Panc1 (cell line): Measurements from ENCODE around the gene AFF2. TPM values are rescaled to one million over a fixed set of nuclear protein-coding genes. Genes with fewer than 3 reads are reported as not detected.

Experiments
- ATAC-seq: fragments of 200-7000 bp; cut with Tn5 transposase; 2 replicates; pipeline ENCODE4 v1.9.1; 2020; ENCODE audit warnings: mild to moderate bottlenecking, moderate library complexity
- BruUV-seq: library from RNA; stranded (reverse); fragments of 400-500 nt; replicated peaks from 2 replicates; lab custom pipeline; 2021; lab: Mats Ljungman, UMichigan
- CTCF ChIA-PET: fragments of 300-600 bp; sonication (Branson Sonifier 250); formaldehyde crosslinking; loops from one replicate; lab custom pipeline; 2022; ENCODE audit warnings: antibody characterized with exemption; lab: Charles Lee
- POLR2A ChIA-PET: fragments of 300-600 bp; sonication (Branson Sonifier 250); formaldehyde crosslinking; loops from one replicate; lab custom pipeline; 2022; ENCODE audit warnings: antibody characterized with exemption; lab: Charles Lee
- DNase-seq: peaks from one replicate; pipeline ENCODE4 v3.0.0-alpha.2; 2010; ENCODE audit warnings: low read depth, low spot score
- H3K27ac ChIP-seq: 2 replicates; pipeline ENCODE4 v1.5.1; 2011; ENCODE audit warnings: mild to moderate bottlenecking, low read length, inconsistent platforms
- H3K27me3 ChIP-seq: fragments of 200-500 bp; sonication (Bioruptor generic); 2 replicates; pipeline ENCODE4 v1.6.0; 2014; ENCODE audit warnings: low read length, inconsistent platforms; ENCODE audit not compliant: control insufficient read depth, insufficient read depth
- H3K36me3 ChIP-seq: fragments of 200-500 bp; sonication (Bioruptor generic); 2 replicates; pipeline ENCODE4 v1.5.1; 2014; ENCODE audit warnings: inconsistent platforms, mild to moderate bottlenecking, low read length, moderate library complexity; ENCODE audit not compliant: control insufficient read depth, insufficient read depth
- H3K4me1 ChIP-seq: 2 replicates; pipeline ENCODE4 v1.5.1; 2011; ENCODE audit warnings: inconsistent platforms, mild to moderate bottlenecking, low read length, moderate library complexity; ENCODE audit not compliant: control insufficient read depth, insufficient read depth
- H3K4me3 ChIP-seq, 2 experiments: 2 replicates each; pipeline ENCODE4 v1.5.1; 2011 to 2012; ENCODE audit warnings: low read depth in 2 of 2, low read length in 2 of 2, mild to moderate bottlenecking in 2 of 2, inconsistent platforms in 1 of 2, moderate library complexity in 1 of 2
- H3K9me3 ChIP-seq: fragments of 200-500 bp; sonication (Bioruptor generic); 2 replicates; pipeline ENCODE4 v1.5.1; 2014; ENCODE audit warnings: low read depth, mild to moderate bottlenecking, inconsistent platforms, low read length, moderate library complexity; ENCODE audit not compliant: control insufficient read depth, insufficient read depth
- CTCF ChIP-seq: fragments of 450-650 bp; IDR thresholded peaks from 2 replicates; pipeline ENCODE4 v1.5.1; 2017; ENCODE audit warnings: mild to moderate bottlenecking
- POLR2AphosphoS5 ChIP-seq: IDR thresholded peaks from 2 replicates; pipeline ENCODE4 v1.6.1; 2012; ENCODE audit warnings: mild to moderate bottlenecking, low read depth, low read length, moderate library complexity
- REST ChIP-seq, 2 experiments: IDR thresholded peaks; 2 replicates each; pipeline ENCODE4 v1.6.1; 2011 to 2012; ENCODE audit warnings: low read depth in 2 of 2, control low read depth in 1 of 2, low read length in 1 of 2, mild to moderate bottlenecking in 1 of 2, moderate library complexity in 1 of 2; ENCODE audit not compliant: insufficient read depth in 1 of 2
- SIN3A ChIP-seq: IDR thresholded peaks from 2 replicates; pipeline ENCODE4 v1.6.1; 2012; ENCODE audit warnings: low read depth, mild to moderate bottlenecking, low read length, moderate library complexity, borderline replicate concordance; ENCODE audit not compliant: insufficient read depth
- TCF7L2 ChIP-seq: IDR thresholded peaks from 2 replicates; pipeline ENCODE4 v1.6.1; 2011; ENCODE audit warnings: mild to moderate bottlenecking, low read depth, low read length, inconsistent platforms
- in situ Hi-C: cut with HindIII; loops from 2 replicates; pipeline ENCODE4 v1.10.0; 2016; ENCODE audit warnings: low sequenced_read_pairs, low pct_unique_long_range_greater_than_20kb
- intact Hi-C: fragments of 100-400 bp; cut with micrococcal nuclease; formaldehyde crosslinking; loops from one replicate; pipeline ENCODE4 v1.10.0; 2022; ENCODE audit not compliant: unreplicated experiment
- total RNA-seq: library from RNA; stranded (reverse); gene quantifications from one replicate; pipeline ENCODE4 v1.2.1, GENCODE V29; 2021; ENCODE audit not compliant: unreplicated experiment

AFF2 gene
- total RNA-seq, 1 experiment from 2014 or later: 0.05 TPM

GRCh38 chrX:148976571-148977400 is 476.4 kb downstream of the AFF2 start:
- TF ChIP-seq TCF7L2 (no peak), REST (IDR thresholded peaks at IDR 0.05; ENCODE audit: insufficient read depth in 1 of 2, low read depth in 2 of 2, low read length in 1 of 2) (no peak), POLR2AphosphoS5 (no peak), SIN3A (no peak), CTCF (no peak)
- no TSS peak for BruUV-seq
- ATAC-seq (no peak), DNase-seq (no peak)
- no peaks in the 10 kb centered on the region for H3K4me1 ChIP-seq
- POLR2A ChIA-PET: interaction anchor here (0.6 kb wide), 1 partner anchor 9 kb away, joined by 6 read pairs; no protein-coding TSS in a partner anchor
- no peaks in the 10 kb centered on the region for H3K27me3 ChIP-seq
- no peaks in the 10 kb centered on the region for H3K9me3 ChIP-seq
- no peak overlapping the region for H3K4me3 ChIP-seq
- in situ Hi-C loops (no loop called here), intact Hi-C loops (no loop called here)
- H3K36me3 ChIP-seq: no peaks in the 10 kb centered on the region
- CTCF ChIA-PET: no interaction called here
- no peak overlapping the region for H3K27ac ChIP-seq

- Histone ChIP-seq H3K36me3 (no peaks in the 10 kb centered on the region), H3K27ac (no peak overlapping the region), H3K4me1 (no peaks in the 10 kb centered on the region), H3K27me3 (no peaks in the 10 kb centered on the region), H3K4me3 (no peak overlapping the region), H3K9me3 (no peaks in the 10 kb centered on the region)
- DNase-seq: no peak
- no peak for TF ChIP-seq CTCF
- TF ChIP-seq TCF7L2: no peak
- TF ChIP-seq SIN3A: no peak
- no peak for TF ChIP-seq POLR2AphosphoS5
- no peak for TF ChIP-seq REST (IDR thresholded peaks at IDR 0.05; ENCODE audit: insufficient read depth in 1 of 2, low read depth in 2 of 2, low read length in 1 of 2)
- CTCF ChIA-PET: no interaction called here
- BruUV-seq: no TSS peak
- ATAC-seq: no peak
- in situ Hi-C loops (no loop called here), intact Hi-C loops (no loop called here)
- POLR2A ChIA-PET: no interaction called here
These were observed 479.4 kb downstream of the AFF2 start for GRCh38 chrX:148979786-148980185.
